Measurements from ENCODE around the gene ARHGAP45. TPM values are rescaled to one million over a fixed set of nuclear protein-coding genes. Genes with fewer than 3 reads are reported as not detected.
"Not testable (repeated sequence)": the region's sequence is repeated elsewhere in the genome, so short reads cannot be mapped to it uniquely, and the experiment has no call there.

Gene ARHGAP45
- 23.0 and 27.0 TPM in 2 replicates for total RNA-seq

- no peak for DNase-seq (ENCODE audit: extremely low read depth, low read depth, low spot score)
Measured at GRCh38 chr19:1066748-1067340, at the start of gene ARHGAP45. Gene ARHGAP45 (plus strand): TSS chr19:1067167. CDS start chr19:1067406, 239 bp downstream.

GRCh38 chr19:1017906-1018305 lies 49.1 kb upstream of the ARHGAP45 start:
- DNase-seq (ENCODE audit: extremely low read depth, low read depth, low spot score), result no peak

GRCh38 chr19:1018393-1018792 lies 48.6 kb upstream of the ARHGAP45 start:
- DNase-seq (ENCODE audit: extremely low read depth, low read depth, low spot score), result no peak

- no peak for DNase-seq (ENCODE audit: extremely low read depth, low read depth, low spot score)
Measured at GRCh38 chr19:1018932-1019615, 47.9 kb upstream of the ARHGAP45 start.

- no peak for DNase-seq (ENCODE audit: extremely low read depth, low read depth, low spot score)
Measured at GRCh38 chr19:1019616-1019961, 47.4 kb upstream of the ARHGAP45 start.

GRCh38 chr19:1019980-1020867 lies 46.7 kb upstream of the ARHGAP45 start:
- DNase-seq (ENCODE audit: extremely low read depth, low read depth, low spot score), result no peak

- DNase-seq (ENCODE audit: extremely low read depth, low read depth, low spot score), result peak; percentile 89
Measured at GRCh38 chr19:1020868-1021425, 46.0 kb upstream of the ARHGAP45 start, which contains the start of gene TMEM259. Gene TMEM259 (minus strand): TSS chr19:1021123. CDS start chr19:1020996, 127 bp downstream.

- not testable (repeated sequence) for DNase-seq (ENCODE audit: extremely low read depth, low read depth, low spot score)
Measured at GRCh38 chr19:1023883-1024188, 43.1 kb upstream of the ARHGAP45 start.

- DNase-seq (ENCODE audit: extremely low read depth, low read depth, low spot score), result not testable (repeated sequence)
Measured at GRCh38 chr19:1025080-1025479, 41.9 kb upstream of the ARHGAP45 start.

GRCh38 chr19:1025960-1026782 lies 40.8 kb upstream of the ARHGAP45 start, which contains the start of gene CNN2:
Gene CNN2 (plus strand): TSS chr19:1026608. CDS start chr19:1026662, 54 bp downstream.
- DNase-seq (ENCODE audit: extremely low read depth, low read depth, low spot score), result no peak

GRCh38 chr19:1026783-1027649 lies 40.0 kb upstream of the ARHGAP45 start:
- no peak for DNase-seq (ENCODE audit: extremely low read depth, low read depth, low spot score)

- no peak for DNase-seq (ENCODE audit: extremely low read depth, low read depth, low spot score)
Measured at GRCh38 chr19:1027650-1028061, 39.3 kb upstream of the ARHGAP45 start.

GRCh38 chr19:1028062-1028926 lies 38.7 kb upstream of the ARHGAP45 start:
- no peak for DNase-seq (ENCODE audit: extremely low read depth, low read depth, low spot score)

GRCh38 chr19:1032264-1032867 lies 34.6 kb upstream of the ARHGAP45 start:
- DNase-seq (ENCODE audit: extremely low read depth, low read depth, low spot score), result no peak

- no peak for DNase-seq (ENCODE audit: extremely low read depth, low read depth, low spot score)
Measured at GRCh38 chr19:1035998-1036621, 30.9 kb upstream of the ARHGAP45 start.

- DNase-seq (ENCODE audit: extremely low read depth, low read depth, low spot score), result no peak
Measured at GRCh38 chr19:1037621-1038064, 29.3 kb upstream of the ARHGAP45 start.

GRCh38 chr19:1038978-1039645 lies 27.9 kb upstream of the ARHGAP45 start:
- DNase-seq (ENCODE audit: extremely low read depth, low read depth, low spot score), result no peak

Data from glomerular endothelial cell (primary cell).